ENCODE measurements around the gene LPAR1.

The LPAR1 gene

GRCh38 chr9:111038331-111039230 is at the start of gene LPAR1:
Gene LPAR1, minus strand, starts transcription at chr9:111038470. Its CDS starts 66,353 bp downstream, at chr9:110972117.
- Histone ChIP-seq H3K4me2 (ENCODE audit: low read depth, low read length, poor library complexity, severe bottlenecking) (no peak within 1 kb of the TSS), H3K79me2 (ENCODE audit: insufficient read depth, low read length) (no peaks in the 10 kb centered on the region), H3K4me3 (ENCODE audit: low read length, poor library complexity, severe bottlenecking) (no peak within 1 kb of the TSS), H3K9ac (ENCODE audit: low read depth, low read length, poor library complexity, severe bottlenecking) (no peak within 1 kb of the TSS), H2AFZ (ENCODE audit: low read length) (no peak within 1 kb of the TSS), H3K27me3 (ENCODE audit: insufficient read depth, low read length, poor library complexity, severe bottlenecking) (no peaks in the 10 kb centered on the region), H3K36me3 (ENCODE audit: insufficient read depth, low read length) (no peaks in the 10 kb centered on the region), H3K4me1 (ENCODE audit: insufficient read depth, low read length, poor library complexity, severe bottlenecking) (no peaks in the 10 kb centered on the region), H4K20me1 (ENCODE audit: insufficient read depth, low read length, poor library complexity, severe bottlenecking) (no peaks in the 10 kb centered on the region), H3K9me2 (replicated peaks; ENCODE audit: low read depth, low read length) (no peaks in the 10 kb centered on the region), H3K9me3 (ENCODE audit: insufficient read depth, low read depth, low read length) (no peaks in the 10 kb centered on the region), H3F3A (ENCODE audit: low read depth) (no peaks in the 10 kb centered on the region)
- TF ChIP-seq EZH2phosphoT487 (IDR thresholded peaks at IDR 0.05; ENCODE audit: borderline replicate concordance), result no peak
- TF ChIP-seq CTCF (conservative IDR thresholded peaks at IDR 0.05; ENCODE audit: low read length), result no peak

GRCh38 chr9:111078391-111079038 is 40.2 kb upstream of the LPAR1 start:
- no peaks in the 10 kb centered on the region for H4K20me1 ChIP-seq (ENCODE audit: insufficient read depth, low read length, poor library complexity, severe bottlenecking)
- H3K9me3 ChIP-seq (ENCODE audit: insufficient read depth, low read depth, low read length), result no peaks in the 10 kb centered on the region
- H3K4me1 ChIP-seq (ENCODE audit: insufficient read depth, low read length, poor library complexity, severe bottlenecking), result no peaks in the 10 kb centered on the region
- H3K4me2 ChIP-seq (ENCODE audit: low read depth, low read length, poor library complexity, severe bottlenecking), result no peak overlapping the region
- H3K27me3 ChIP-seq (ENCODE audit: insufficient read depth, low read length, poor library complexity, severe bottlenecking), result no peaks in the 10 kb centered on the region
- TF ChIP-seq CTCF (conservative IDR thresholded peaks at IDR 0.05; ENCODE audit: low read length) (no peak), EZH2phosphoT487 (IDR thresholded peaks at IDR 0.05; ENCODE audit: borderline replicate concordance) (no peak)
- H3F3A ChIP-seq (ENCODE audit: low read depth), result no peaks in the 10 kb centered on the region
- no peaks in the 10 kb centered on the region for H3K79me2 ChIP-seq (ENCODE audit: insufficient read depth, low read length)
- no peaks in the 10 kb centered on the region for H3K9me2 ChIP-seq (replicated peaks; ENCODE audit: low read depth, low read length)
- no peak overlapping the region for H3K4me3 ChIP-seq (ENCODE audit: low read length, poor library complexity, severe bottlenecking)
- no peak overlapping the region for H3K9ac ChIP-seq (ENCODE audit: low read depth, low read length, poor library complexity, severe bottlenecking)
- no peaks in the 10 kb centered on the region for H3K36me3 ChIP-seq (ENCODE audit: insufficient read depth, low read length)
- H2AFZ ChIP-seq (ENCODE audit: low read length), result no peak overlapping the region

GRCh38 chr9:111076519-111076918 is 38.2 kb upstream of the LPAR1 start:
- Histone ChIP-seq H3K79me2 (ENCODE audit: insufficient read depth, low read length) (no peaks in the 10 kb centered on the region), H3K27me3 (ENCODE audit: insufficient read depth, low read length, poor library complexity, severe bottlenecking) (no peaks in the 10 kb centered on the region), H3K9me2 (replicated peaks; ENCODE audit: low read depth, low read length) (no peaks in the 10 kb centered on the region), H3K9ac (ENCODE audit: low read depth, low read length, poor library complexity, severe bottlenecking) (no peak overlapping the region), H3K4me2 (ENCODE audit: low read depth, low read length, poor library complexity, severe bottlenecking) (no peak overlapping the region), H3F3A (ENCODE audit: low read depth) (no peaks in the 10 kb centered on the region), H3K4me3 (ENCODE audit: low read length, poor library complexity, severe bottlenecking) (no peak overlapping the region), H4K20me1 (ENCODE audit: insufficient read depth, low read length, poor library complexity, severe bottlenecking) (no peaks in the 10 kb centered on the region), H3K4me1 (ENCODE audit: insufficient read depth, low read length, poor library complexity, severe bottlenecking) (no peaks in the 10 kb centered on the region), H3K9me3 (ENCODE audit: insufficient read depth, low read depth, low read length) (no peaks in the 10 kb centered on the region), H2AFZ (ENCODE audit: low read length) (no peak overlapping the region), H3K36me3 (ENCODE audit: insufficient read depth, low read length) (no peaks in the 10 kb centered on the region)
- TF ChIP-seq EZH2phosphoT487 (IDR thresholded peaks at IDR 0.05; ENCODE audit: borderline replicate concordance), result no peak
- TF ChIP-seq CTCF (conservative IDR thresholded peaks at IDR 0.05; ENCODE audit: low read length), result no peak
